HepG2 (cell line): ENCODE data around the gene FEM1B. TPM values are rescaled to one million over a fixed set of nuclear protein-coding genes. Genes with fewer than 3 reads are reported as not detected.

Experiments used
- CBFB ChIP-seq: sonication (generic); formaldehyde crosslinking; IDR thresholded peaks from 2 replicates; pipeline ENCODE4 v1.4.0; 2020; ENCODE audit warnings: missing genetic modification reagents
- GTF3A ChIP-seq: sonication (generic); formaldehyde crosslinking; conservative IDR thresholded peaks from 2 replicates; pipeline ENCODE4 v1.4.0; 2020; ENCODE audit warnings: mild to moderate bottlenecking, missing genetic modification reagents
- NAIF1 ChIP-seq: sonication (generic); formaldehyde crosslinking; IDR thresholded peaks from 2 replicates; pipeline ENCODE4 v1.5.0; 2020; ENCODE audit warnings: mild to moderate bottlenecking, missing genetic modification reagents, borderline replicate concordance
- PHF8 ChIP-seq: sonication (generic); formaldehyde crosslinking; IDR thresholded peaks from 2 replicates; pipeline ENCODE4 v1.5.0; 2020; ENCODE audit warnings: missing genetic modification reagents
- SAFB2 ChIP-seq: sonication (generic); formaldehyde crosslinking; IDR thresholded peaks from 2 replicates; pipeline ENCODE4 v1.5.1; 2020; ENCODE audit warnings: missing genetic modification reagents, low read depth, mild to moderate bottlenecking, borderline replicate concordance
- SAP130 ChIP-seq: IDR thresholded peaks from 2 replicates; pipeline ENCODE4 v1.6.1; 2016; ENCODE audit warnings: low read depth
- TAF15 ChIP-seq: fragments of 200-400 bp; formaldehyde crosslinking; IDR thresholded peaks from one replicate; pipeline ENCODE4 v1.6.1; 2018; ENCODE audit warnings: mild to moderate bottlenecking, low read depth, low read length; ENCODE audit not compliant: poor library complexity, severe bottlenecking
- TBX3 ChIP-seq: fragments of 450-650 bp; IDR thresholded peaks from 2 replicates; pipeline ENCODE4 v1.6.1; 2017; ENCODE audit warnings: antibody characterized with exemption, mild to moderate bottlenecking, inconsistent platforms, borderline replicate concordance
- THAP11 ChIP-seq: IDR thresholded peaks from 2 replicates; pipeline ENCODE4 v1.6.1; 2016; ENCODE audit warnings: missing biosample characterization, missing genetic modification reagents
- TRIM24 ChIP-seq: sonication (generic); formaldehyde crosslinking; IDR thresholded peaks from 2 replicates; pipeline ENCODE4 v1.8.0; 2022; ENCODE audit warnings: mild to moderate bottlenecking, missing genetic modification reagents
- YY1 ChIP-seq: IDR thresholded peaks from 2 replicates; pipeline ENCODE4 v1.6.1; 2011; ENCODE audit warnings: low read length, low read depth, moderate library complexity, mild to moderate bottlenecking; ENCODE audit not compliant: insufficient read depth, insufficient replicate concordance
- ZFP36 ChIP-seq: fragments of 150-350 bp; IDR thresholded peaks from 2 replicates; pipeline ENCODE4 v1.6.1; 2018; ENCODE audit warnings: borderline replicate concordance, low read length, low read depth; ENCODE audit not compliant: partially characterized antibody
- ZKSCAN1 ChIP-seq: fragments of 150-350 bp; IDR thresholded peaks from 2 replicates; pipeline ENCODE4 v1.6.1; 2014; ENCODE audit warnings: low read length
- ZNF333 ChIP-seq: sonication (generic); formaldehyde crosslinking; IDR thresholded peaks from 2 replicates; pipeline ENCODE4 v1.4.0; 2020; ENCODE audit warnings: mild to moderate bottlenecking, missing genetic modification reagents, borderline replicate concordance
- ZNF607 ChIP-seq: sonication (generic); formaldehyde crosslinking; IDR thresholded peaks from 2 replicates; pipeline ENCODE4 v1.5.1; 2020; ENCODE audit warnings: missing genetic modification reagents, mild to moderate bottlenecking, borderline replicate concordance
- polyA plus RNA-seq, 8 experiments: library from polyadenylated mRNA; depleted of rRNA in 3 of 8; stranded (reverse) in 7 of 8; unstranded in 1 of 8; fragments of >200 nt; fragmentation: Illumina TruSeq in 4 of 8; extraction: Trizol in 4 of 8; gene quantifications; 2 replicates each; pipeline versions ENCODE4 v1.2.1 to v1.2.3, GENCODE V29; 2011 to 2016; ENCODE audit warnings: low read depth in 4 of 8, missing spikeins in 1 of 8, mixed read lengths in 1 of 8; ENCODE audit not compliant: insufficient read depth in 1 of 8
- total RNA-seq, 5 experiments: library from RNA; depleted of rRNA; stranded (reverse); fragments of >200 nt; fragmentation: Illumina TruSeq; extraction: Trizol; gene quantifications; 2 replicates each; pipeline ENCODE4 v1.2.3, GENCODE V29; 2016; ENCODE audit warnings: low read depth in 1 of 5
- TF ChIP-seq, protein P1 (sequence below): sonication (generic); formaldehyde crosslinking; IDR thresholded peaks from 2 replicates; pipeline ENCODE4 v1.5.0; 2020; ENCODE audit warnings: missing genetic modification reagents
- TF ChIP-seq, protein P2 (sequence below): sonication (generic); formaldehyde crosslinking; IDR thresholded peaks from 2 replicates; pipeline ENCODE4 v1.5.0; 2020; ENCODE audit warnings: missing genetic modification reagents
- TF ChIP-seq, protein P3 (sequence below): sonication (generic); formaldehyde crosslinking; IDR thresholded peaks from 2 replicates; pipeline ENCODE4 v1.5.1; 2020; ENCODE audit warnings: mild to moderate bottlenecking, missing genetic modification reagents, borderline replicate concordance
- TF ChIP-seq, protein P4 (sequence below): sonication (generic); formaldehyde crosslinking; IDR thresholded peaks from 2 replicates; pipeline ENCODE4 v1.4.0; 2020; ENCODE audit warnings: mild to moderate bottlenecking, missing genetic modification reagents

Gene FEM1B
- total and polyA plus RNA-seq, 2 of the 13 experiments (the other 11 are each of a cell fraction or from before 2014, with no cell fraction given) = 38.1 to 40.0 TPM

DNA sequence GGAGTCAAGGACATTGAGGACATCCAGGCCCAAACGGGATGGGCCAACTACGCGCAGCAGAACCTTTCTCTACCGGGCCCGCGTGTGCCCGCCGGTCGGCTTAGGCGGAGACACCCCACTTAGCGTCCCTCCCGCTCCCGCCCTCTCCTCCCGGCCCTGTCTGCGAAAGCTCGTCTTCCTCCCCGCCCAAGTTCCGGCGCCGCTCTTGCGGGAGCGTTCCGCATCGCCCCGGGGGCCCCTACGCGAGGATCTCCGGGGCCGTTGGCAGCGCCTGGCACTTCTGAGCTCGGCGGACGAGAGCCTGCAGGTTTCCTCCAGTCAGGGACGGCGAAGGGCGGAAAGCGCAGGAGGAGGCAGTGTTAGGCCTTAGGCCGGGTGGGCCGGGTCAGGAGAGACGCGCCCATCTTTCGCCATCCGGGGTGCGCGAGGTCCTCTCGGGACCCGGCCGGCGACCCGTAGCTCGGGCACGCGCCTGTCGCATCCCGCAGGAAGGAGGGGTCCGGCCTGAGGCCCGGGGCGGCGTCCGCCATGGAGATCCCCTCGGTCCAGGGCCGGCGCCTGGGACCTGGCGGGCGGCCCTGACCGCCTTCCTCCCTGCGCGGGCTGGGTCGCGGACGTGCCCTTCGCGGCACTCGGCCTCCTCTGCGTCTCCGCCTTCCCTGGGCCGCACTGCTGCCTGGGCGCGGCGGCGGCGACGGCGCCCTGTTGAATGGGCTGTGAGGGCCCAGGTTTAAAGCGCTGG, at the start of gene FEM1B (continued):
- TF ChIP-seq, protein P1, sequence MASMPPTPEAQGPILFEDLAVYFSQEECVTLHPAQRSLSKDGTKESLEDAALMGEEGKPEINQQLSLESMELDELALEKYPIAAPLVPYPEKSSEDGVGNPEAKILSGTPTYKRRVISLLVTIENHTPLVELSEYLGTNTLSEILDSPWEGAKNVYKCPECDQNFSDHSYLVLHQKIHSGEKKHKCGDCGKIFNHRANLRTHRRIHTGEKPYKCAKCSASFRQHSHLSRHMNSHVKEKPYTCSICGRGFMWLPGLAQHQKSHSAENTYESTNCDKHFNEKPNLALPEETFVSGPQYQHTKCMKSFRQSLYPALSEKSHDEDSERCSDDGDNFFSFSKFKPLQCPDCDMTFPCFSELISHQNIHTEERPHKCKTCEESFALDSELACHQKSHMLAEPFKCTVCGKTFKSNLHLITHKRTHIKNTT (CRISPR knock-in tag) = 0 out of 2 replicates have a peak, but pooled peaks have one; percentile 84
- TF ChIP-seq, protein P2, sequence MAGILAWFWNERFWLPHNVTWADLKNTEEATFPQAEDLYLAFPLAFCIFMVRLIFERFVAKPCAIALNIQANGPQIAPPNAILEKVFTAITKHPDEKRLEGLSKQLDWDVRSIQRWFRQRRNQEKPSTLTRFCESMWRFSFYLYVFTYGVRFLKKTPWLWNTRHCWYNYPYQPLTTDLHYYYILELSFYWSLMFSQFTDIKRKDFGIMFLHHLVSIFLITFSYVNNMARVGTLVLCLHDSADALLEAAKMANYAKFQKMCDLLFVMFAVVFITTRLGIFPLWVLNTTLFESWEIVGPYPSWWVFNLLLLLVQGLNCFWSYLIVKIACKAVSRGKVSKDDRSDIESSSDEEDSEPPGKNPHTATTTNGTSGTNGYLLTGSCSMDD (CRISPR knock-in tag) = peak; percentile 83
- no peak for TF ChIP-seq ZFP36
- TF ChIP-seq, protein P3, sequence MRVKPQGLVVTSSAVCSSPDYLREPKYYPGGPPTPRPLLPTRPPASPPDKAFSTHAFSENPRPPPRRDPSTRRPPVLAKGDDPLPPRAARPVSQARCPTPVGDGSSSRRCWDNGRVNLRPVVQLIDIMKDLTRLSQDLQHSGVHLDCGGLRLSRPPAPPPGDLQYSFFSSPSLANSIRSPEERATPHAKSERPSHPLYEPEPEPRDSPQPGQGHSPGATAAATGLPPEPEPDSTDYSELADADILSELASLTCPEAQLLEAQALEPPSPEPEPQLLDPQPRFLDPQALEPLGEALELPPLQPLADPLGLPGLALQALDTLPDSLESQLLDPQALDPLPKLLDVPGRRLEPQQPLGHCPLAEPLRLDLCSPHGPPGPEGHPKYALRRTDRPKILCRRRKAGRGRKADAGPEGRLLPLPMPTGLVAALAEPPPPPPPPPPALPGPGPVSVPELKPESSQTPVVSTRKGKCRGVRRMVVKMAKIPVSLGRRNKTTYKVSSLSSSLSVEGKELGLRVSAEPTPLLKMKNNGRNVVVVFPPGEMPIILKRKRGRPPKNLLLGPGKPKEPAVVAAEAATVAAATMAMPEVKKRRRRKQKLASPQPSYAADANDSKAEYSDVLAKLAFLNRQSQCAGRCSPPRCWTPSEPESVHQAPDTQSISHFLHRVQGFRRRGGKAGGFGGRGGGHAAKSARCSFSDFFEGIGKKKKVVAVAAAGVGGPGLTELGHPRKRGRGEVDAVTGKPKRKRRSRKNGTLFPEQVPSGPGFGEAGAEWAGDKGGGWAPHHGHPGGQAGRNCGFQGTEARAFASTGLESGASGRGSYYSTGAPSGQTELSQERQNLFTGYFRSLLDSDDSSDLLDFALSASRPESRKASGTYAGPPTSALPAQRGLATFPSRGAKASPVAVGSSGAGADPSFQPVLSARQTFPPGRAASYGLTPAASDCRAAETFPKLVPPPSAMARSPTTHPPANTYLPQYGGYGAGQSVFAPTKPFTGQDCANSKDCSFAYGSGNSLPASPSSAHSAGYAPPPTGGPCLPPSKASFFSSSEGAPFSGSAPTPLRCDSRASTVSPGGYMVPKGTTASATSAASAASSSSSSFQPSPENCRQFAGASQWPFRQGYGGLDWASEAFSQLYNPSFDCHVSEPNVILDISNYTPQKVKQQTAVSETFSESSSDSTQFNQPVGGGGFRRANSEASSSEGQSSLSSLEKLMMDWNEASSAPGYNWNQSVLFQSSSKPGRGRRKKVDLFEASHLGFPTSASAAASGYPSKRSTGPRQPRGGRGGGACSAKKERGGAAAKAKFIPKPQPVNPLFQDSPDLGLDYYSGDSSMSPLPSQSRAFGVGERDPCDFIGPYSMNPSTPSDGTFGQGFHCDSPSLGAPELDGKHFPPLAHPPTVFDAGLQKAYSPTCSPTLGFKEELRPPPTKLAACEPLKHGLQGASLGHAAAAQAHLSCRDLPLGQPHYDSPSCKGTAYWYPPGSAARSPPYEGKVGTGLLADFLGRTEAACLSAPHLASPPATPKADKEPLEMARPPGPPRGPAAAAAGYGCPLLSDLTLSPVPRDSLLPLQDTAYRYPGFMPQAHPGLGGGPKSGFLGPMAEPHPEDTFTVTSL = peak; percentile 36; the same call in 1 of the 2 replicates
- no peak for TF ChIP-seq NAIF1
- peak; percentile 78 for TF ChIP-seq SAP130 (CRISPR knock-in tag)
- TF ChIP-seq TAF15 = peak; percentile 73
- peak; percentile 81 for TF ChIP-seq YY1
- TF ChIP-seq GTF3A (CRISPR knock-in tag) = no peak
- peak; percentile 49; the same call in 1 of the 2 replicates for TF ChIP-seq ZKSCAN1
- peak; percentile 24; the same call in 1 of the 2 replicates for TF ChIP-seq SAFB2 (CRISPR knock-in tag)
- TF ChIP-seq TBX3 = peak; percentile 28; the same call in 1 of the 2 replicates
- TF ChIP-seq, protein P4, sequence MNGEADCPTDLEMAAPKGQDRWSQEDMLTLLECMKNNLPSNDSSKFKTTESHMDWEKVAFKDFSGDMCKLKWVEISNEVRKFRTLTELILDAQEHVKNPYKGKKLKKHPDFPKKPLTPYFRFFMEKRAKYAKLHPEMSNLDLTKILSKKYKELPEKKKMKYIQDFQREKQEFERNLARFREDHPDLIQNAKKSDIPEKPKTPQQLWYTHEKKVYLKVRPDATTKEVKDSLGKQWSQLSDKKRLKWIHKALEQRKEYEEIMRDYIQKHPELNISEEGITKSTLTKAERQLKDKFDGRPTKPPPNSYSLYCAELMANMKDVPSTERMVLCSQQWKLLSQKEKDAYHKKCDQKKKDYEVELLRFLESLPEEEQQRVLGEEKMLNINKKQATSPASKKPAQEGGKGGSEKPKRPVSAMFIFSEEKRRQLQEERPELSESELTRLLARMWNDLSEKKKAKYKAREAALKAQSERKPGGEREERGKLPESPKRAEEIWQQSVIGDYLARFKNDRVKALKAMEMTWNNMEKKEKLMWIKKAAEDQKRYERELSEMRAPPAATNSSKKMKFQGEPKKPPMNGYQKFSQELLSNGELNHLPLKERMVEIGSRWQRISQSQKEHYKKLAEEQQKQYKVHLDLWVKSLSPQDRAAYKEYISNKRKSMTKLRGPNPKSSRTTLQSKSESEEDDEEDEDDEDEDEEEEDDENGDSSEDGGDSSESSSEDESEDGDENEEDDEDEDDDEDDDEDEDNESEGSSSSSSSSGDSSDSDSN (CRISPR knock-in tag) = peak; percentile 97
- TF ChIP-seq TRIM24 = no peak
- TF ChIP-seq THAP11 (CRISPR knock-in tag) = peak; percentile 89
- TF ChIP-seq ZNF607 (CRISPR knock-in tag) = peak; percentile 60; the same call in 1 of the 2 replicates
- TF ChIP-seq CBFB (CRISPR knock-in tag) = peak; percentile 69; the same call in 1 of the 2 replicates
- peak; percentile 93 for TF ChIP-seq ZNF333
- peak; percentile 100 for TF ChIP-seq PHF8 (CRISPR knock-in tag)
